ENCODE measurements around the gene PARD6A.

Gene PARD6A

DNA sequence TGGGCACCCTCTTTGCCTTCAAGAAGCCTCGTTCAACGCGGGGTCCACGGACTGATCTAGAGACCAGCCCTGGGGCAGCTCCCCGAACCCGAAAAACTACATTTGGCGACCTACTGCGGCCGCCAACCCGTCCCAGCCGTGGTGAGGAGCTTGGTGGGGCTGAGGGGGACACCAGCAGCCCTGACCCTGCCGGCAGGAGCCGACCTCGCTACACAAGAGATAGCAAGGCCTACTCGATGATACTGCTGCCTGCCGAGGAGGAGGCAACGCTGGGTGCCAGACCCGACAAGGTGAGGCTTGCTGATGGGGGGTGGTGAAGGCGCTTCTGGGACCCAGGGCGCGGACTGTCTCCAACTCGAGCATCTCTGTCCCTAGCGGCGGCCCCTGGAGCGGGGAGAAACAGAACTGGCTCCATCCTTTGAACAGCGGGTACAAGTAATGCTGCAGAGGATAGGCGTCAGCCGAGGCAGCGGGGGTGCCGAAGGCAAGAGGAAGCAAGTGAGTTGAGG is 6.3 kb upstream of the PARD6A start:
- DNase-seq = no peak

DNA sequence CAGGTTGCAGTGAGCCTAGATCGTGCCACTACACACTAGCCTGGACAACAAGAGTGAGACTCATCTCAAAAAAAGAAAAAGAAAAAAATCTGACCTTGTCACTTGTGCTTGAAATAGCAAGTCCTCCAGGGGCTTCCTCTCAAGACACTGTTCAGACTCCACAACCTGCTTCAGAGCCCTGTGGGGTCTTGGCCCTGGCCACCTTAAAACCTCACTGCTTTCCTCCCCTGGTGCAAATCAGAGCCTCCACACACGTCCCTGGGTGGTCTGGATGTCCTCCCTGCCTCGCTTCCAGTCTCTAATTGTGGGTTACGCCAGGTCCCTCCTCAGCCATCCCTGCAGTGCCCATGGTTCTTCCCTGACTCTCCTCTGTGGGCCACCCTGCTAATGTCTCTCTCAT is 5.4 kb upstream of the PARD6A start:
- DNase-seq = no peak

- no peak for DNase-seq
Measured at GRCh38 chr16:67656344-67657016, 4.3 kb upstream of the PARD6A start.

DNA sequence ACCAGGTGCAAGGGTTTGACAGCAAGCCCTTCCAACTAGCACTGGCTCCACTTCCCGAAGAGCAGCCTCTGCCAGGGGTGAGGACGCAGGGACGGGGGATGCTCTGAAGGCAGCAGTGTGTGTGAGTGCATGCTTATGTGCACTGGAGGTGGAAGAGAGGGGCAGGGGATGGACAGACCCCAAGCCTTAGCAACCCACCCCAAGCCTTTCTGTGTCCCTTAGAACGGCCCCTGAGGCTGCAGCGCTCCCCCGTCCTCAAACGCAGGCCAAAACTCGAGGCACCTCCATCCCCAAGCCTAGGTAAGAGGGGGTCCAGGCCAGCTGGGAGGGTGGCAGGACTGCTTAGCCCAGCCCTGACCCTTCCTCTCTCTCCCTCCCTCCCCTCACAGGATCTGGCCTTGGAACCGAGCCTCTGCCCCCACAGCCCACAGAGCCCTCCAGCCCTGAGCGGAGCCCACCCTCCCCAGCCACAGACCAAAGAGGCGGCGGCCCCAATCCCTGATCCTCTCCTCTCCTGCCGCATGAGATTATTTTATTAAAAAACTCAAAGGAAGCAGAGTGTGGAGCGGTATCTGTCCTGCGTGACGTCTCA is 3.6 kb upstream of the PARD6A start:
- no peak for DNase-seq

- no peak for DNase-seq
Measured at GRCh38 chr16:67657751-67658518, 2.8 kb upstream of the PARD6A start.

DNA sequence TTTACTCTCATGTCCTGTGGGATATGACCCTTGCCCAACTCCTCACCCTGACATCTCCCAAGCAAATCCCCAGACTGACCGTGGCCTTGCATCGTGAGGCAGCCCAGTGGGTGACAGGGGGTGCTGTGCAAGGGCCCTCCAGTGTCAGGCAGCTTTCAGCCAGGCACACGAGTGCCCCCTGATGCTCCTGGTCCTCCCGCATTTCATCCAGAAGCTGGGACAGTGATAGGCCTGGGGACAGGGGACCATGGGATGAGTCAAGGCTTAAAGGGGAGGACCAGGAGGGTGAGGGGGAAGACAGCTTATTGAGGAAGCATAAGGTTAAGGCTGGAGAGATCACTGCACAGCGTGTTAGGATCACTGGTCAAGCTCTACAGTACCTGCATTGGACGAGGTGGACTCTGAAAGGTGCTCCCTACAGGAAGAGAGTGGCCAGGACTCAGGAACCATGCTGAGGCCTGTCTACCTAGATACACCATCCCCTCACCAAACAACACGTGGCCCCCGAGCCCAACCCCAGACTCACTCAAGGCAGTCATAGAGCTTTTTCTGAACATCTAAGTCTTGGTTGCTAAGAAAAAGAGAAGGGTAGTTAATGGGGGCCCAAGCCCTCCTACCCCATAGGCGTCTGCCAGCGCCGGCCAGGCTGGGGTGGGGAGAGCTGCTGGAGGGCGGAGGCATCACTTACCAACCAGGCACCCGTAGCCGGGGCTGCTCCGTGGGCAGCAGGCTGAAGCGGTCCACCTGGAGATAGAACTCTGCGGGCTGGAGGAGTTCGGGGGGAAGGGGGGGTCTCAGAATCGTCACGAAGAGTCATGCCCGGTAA is 1.7 kb upstream of the PARD6A start:
- no peak for DNase-seq

- DNase-seq = peak; percentile 94
Measured at GRCh38 chr16:67659675-67660563, 841 bp upstream of the PARD6A start, which contains the start of gene ACD. Gene ACD, minus strand, starts transcription at chr16:67660260. Its CDS starts 40 bp downstream, at chr16:67660220.

DNA sequence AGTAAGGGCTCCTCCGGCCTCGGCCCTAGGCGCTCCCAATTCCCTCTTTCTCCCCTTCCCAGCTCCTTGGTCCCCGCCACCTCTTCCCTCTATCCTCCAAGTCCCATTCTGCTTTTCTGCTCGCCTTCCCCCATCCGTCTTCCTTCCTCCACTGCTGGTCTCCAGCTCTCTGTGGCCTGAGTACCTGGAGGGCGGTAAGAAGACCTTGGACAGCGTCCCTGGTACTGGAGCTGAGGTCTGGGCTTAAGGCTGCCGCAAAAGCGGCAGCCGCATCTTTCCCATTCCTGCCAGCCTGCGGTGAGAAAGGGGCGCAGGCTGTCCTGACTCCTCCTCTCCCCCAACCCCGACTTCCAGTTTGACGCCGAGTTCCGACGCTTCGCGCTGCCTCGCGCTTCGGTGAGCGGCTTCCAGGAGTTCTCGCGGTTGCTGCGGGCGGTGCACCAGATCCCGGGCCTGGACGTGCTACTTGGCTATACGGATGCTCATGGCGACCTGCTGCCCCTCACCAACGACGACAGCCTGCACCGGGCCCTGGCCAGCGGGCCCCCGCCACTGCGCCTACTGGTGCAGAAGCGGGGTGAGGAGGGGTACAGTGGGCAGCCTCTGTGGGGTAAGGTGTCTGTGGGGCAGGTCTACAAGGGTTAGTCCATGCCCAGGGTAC is 471 bp downstream of the PARD6A start:
- DNase-seq = peak; percentile 31

- DNase-seq = no peak
Measured at GRCh38 chr16:67661886-67662652, 1.3 kb downstream of the PARD6A start.

- DNase-seq = no peak
Measured at GRCh38 chr16:67662653-67663010, 1.9 kb downstream of the PARD6A start.

DNA sequence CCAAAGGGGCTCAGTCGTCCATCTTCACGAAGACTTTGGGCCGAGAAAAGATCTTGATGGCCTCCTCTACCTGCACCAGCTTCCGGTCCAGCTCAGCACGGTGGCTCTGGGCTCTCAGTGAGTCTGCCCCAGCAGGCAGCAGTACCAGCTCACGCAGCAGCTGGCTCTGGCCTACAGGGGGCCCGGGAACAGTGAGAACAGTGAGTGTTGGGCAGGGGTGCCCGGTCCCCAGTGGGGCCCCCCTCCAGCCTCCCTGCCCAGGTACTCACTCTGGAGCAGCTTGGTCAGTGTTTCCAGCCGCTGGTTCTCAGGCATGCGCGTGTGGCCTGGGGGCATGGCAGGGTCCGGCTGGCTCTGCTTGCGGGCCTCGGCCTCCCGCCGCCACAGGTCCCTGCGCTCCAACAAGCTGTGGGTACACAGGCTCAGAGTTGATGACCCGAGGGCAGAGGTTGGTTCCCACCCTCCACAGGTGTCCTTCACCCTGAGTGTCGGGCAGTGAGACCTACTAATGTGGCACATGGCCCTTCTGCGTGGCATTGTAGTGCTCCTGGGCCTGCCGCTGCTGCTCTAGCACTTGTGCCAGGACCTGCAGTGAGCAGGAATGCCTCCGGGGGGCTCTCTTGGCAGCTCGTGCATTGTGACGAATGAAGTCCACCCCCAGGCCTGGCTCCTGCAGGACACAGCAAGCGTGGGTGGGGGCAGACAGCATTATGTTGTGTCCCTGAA is 2.6 kb downstream of the PARD6A start:
- DNase-seq = peak; percentile 48

DNA sequence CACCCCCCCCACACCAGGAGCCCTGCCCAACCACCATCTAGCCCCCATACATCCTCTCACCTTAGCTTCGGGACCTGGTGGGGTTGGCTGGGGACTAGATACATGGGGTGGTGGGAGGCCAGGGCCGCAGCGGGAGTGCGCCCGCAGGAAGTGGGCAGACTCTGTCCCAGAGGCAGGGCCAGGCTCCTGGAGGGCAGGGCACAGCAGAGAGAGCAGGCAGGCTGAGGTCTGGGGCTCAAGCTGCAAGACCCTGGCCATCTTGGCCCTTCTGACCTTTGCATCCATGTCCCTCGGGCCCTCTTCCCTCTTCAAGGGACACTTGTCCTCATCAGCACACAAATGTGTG is 3.1 kb downstream of the PARD6A start:
- DNase-seq = no peak

DNA sequence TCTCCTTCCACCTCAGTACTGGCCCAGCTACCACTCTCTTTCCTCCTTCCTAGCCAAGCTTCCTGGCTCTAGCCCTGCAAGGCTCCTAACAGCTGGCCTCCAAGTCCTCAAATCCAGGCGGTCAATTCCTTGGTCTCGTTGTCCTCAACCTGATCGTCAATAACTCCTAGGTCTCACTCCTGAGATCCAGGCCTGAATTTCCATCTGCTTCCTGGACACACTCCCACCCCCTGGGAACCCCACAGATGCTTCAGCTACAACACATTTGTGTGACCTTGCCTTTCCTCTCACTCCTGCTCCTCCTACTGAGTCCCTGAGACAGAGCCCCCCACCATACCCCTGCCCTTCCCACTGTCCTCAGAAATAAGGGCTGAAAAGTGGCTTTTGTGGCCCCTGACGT is 3.5 kb downstream of the PARD6A start:
- no peak for DNase-seq

DNA sequence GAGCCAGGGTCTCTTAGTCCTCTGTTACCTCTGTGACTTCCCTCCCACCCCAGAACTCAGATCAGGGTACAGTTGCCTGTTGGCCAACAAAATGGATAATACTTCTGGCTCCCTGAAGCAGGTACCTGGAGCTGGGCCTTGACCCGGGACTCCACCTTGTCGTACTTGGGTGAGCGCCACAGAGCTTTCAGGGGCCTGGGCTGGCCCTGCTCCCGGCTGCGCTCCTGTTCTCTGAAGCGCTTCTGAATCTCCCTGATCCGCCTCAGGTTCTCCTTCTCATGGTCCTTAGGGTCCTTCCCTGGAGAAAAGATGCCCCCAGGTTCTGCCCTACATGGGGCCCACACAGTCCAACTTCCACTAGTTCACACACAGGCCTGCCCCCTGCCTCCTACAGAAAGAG is 4.1 kb downstream of the PARD6A start:
- no peak for DNase-seq

- DNase-seq = no peak
Measured at GRCh38 chr16:67665598-67665997, 4.8 kb downstream of the PARD6A start.

DNA sequence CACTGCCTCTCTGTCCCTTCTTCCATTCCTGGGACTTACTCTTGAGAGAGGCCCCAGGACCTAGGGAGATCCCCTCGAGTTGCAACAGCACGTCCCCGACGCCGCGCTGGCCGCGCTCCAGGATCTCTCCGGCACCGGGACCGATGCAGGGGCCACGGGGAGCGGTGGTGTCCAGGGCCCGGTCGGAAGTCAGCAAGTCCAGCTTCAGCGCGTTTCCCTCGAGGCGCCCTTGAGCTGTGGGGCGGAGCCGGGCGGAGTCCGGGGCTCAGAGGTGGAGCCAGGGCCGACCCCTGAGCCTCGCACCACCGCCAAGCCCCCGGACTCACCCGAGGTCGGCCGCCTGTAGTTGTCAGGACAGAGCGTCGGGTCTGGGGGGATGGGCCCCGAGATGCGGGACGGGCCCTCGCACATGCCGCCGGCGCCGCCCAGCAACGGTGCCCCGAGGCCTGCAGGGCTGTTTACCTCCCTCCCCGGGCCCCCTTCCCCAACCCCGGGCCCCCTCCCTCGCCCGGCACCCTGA is 5.3 kb downstream of the PARD6A start:
- DNase-seq = no peak

DNA sequence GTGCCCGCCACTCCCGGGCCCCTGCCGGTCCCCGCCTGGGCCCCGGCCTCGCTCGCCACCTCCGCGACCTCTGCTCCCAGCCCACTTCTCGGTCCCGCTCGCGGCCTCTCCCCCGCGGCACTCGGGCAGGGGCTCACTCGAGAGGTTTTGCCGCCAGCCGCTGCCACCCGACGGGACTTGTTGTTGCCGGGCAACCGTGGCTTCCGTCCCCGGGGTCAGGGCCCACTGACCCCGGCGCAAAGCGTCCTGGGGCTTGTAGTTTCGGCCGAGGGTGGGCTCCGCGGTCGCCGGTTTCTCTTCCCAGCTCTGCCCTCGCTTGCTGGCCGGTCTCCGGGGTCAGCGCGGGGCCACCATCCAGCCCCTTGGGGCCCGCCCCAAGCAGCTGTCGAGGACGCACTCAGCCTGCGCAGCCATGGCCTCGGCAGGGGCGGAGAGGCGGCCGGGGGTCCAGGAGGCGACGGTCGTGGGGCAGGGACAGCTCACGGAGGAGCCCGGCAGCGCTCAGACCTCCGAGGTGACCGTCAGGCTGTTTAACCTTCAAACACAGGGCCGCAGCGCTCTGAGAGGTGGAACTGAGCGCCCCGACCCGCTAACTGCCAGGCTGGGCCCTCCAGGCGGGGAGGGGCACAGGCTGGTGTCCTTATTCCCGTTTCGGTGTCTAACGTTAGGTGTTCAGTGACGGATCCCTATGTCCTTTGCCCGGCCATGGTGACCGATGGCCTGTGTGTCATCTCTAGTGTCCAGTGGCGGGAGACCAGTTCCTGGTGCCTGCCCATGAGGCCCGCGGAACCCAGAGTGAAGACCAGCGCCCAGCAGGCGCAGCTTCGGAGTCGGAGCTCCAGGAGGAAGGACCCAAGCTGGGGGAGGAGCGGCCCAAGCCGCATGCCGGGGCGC is 6.0 kb downstream of the PARD6A start, which contains the start of the genes C16orf86 and ENKD1:
C16orf86 (plus strand) TSS at position 256 of the 894 bp plus-strand sequence; CDS start at position 413, 157 bp downstream.
ENKD1 (minus strand) TSS at position 192 of the 894 bp plus-strand sequence. CDS start 308 bp downstream, outside the sequence.
- peak; percentile 86 for DNase-seq

DNA sequence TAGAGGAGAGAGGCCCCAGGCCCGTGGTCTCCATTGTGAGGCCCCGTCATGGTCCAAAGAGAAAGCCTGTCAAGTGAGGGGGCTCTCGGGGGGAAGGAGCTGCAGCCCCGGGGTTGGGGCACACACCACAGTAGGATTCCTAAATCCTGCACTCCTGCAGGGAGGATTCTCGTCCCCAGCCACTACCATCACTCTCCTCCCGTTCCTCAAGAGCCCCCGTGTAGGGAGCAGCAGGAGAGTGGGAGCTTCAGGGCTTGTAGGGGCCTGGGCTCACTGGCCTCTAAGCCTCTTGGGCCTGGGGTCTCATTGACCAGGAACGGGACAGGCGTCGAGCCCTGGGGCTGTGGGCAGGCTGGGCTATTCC is 6.7 kb downstream of the PARD6A start:
- no peak for DNase-seq

Data from activated CD4-positive, alpha-beta T cell treated with anti-CD3 and anti-CD28 coated beads, Interleukin-2, amount 50 U/mL, for 16 hours (primary cell).